NCI-H2107 (cell line): ENCODE results near the gene CNDP2.
A peak's percentile ranks its signal among the peaks of the same experiment; 100 is the strongest.

Experiments used
- DNase-seq: peaks from one replicate; lab custom pipeline; 2025; lab: John Stamatoyannopoulos, UW

Gene CNDP2

DNA sequence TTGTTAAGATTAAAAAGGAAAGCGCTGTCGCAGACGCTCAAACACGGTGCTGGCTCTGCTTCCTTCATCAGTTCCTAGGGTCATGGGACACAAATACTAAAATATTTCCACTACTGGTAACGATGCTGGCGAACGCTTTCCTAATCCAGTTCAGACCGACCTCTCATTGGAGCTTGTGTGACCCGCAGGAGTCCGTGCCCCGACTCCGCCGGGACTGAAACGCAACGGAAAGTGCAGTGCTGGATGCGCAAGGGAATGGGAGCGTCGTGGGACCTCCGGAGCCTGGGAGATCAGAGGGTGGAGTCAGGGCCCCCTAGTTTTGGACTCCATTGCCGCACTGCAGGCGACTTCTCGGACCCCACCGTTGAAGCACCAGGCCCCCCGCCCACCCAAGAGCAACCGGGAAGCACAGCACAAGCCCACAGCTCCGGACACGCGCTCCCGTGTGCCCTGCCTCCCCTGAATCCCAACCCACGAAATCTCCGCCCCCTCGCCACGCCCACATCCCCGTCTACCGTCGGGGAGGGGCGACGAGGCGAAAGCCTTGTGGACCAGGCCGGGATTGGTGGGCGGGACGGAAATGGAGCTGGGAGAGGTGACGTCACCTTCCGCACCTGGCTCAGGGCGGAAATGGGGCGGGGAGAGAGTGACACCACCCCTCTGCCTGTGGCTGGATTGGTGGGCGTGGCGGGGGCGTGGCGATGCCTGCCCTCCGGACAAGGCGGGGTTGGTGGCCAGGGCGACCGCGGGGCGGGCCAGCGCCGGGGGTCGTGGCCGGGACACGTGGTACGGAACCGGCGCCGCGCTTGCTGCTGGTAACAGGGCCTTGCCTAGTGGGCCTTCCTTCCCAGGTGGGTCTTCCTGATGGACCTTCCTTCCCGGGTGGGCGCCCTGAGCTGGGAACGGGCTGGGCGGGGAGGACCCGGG, at the start of gene CNDP2:
CNDP2 (plus strand) TSS at position 783 of the 927 bp plus-strand sequence. CDS start 3,611 bp downstream, outside the sequence.
- peak; percentile 98 for DNase-seq

DNA sequence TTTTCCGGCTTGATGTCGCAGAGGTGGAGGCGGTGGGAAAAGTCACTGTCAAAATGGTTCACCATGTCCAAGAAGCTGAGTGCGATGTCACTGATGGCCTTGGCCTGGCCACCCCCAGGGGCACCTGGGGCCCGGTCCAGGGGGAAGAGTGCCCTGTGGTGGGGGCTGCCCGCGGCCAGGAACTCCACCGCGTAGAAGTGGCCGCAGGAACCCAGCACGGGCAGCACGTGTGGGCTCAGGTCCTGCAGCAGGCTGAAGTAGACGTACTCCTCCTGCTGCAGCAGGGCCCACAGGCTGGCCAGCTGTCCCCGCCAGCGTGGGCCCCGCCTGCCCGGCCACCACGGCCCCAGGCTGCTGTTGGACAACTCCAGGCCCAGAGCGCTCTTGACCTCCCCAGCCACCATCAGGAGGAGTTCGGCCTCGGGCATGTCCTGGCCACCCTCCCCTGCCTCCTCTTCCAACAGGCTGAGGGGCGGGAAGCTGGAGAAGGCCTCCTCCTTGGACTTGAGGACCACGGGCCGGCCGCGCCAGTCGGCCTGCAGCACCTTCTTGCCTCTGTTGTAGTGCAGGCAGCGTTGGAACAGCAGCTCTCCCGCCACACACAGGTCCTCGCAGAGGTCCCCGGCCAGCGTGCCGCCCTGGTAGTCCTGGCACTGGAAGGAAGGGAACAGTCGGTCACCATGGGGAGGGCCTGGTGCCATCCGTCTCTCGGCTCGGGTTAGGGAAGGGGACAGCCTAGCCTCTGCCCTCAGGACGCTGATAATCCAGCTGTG, 49.3 kb upstream of the CNDP2 start:
- no peak for DNase-seq

DNA sequence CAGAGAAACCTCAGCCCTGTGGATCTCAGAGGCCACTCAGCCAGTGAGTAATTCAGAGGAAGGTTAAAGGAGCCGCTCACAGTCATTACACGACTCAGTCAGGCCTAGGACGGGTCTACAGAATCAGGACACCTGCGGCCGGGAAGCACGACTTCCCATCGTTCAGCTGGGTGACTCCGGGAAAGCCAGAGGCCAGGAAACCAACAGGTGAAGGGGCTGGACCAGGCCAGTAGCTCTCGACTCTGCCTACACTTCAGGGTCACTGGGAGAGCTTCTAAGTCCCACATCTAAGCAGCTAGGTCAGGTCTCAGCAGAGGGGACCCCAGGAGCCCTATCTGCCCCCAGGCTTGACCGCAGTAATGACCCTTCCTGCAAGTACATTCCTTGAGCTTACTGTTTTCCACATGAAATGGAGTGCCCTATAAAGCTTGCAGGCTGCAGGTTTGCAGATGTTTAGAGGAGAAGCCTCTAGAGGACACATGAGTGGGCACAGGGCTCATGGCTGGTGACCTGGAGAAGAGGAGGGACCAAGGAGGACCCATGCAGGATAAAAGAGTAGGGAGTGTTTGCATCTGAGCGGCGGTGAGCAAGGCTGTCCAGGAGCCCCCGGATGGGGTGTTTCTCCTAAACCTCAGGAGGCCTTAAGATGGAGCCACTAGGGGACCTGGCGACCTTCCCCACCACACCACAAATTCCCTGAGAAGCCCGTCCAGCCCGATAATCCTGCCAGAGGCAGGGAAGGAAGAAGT, 48.6 kb upstream of the CNDP2 start:
- no peak for DNase-seq

DNA sequence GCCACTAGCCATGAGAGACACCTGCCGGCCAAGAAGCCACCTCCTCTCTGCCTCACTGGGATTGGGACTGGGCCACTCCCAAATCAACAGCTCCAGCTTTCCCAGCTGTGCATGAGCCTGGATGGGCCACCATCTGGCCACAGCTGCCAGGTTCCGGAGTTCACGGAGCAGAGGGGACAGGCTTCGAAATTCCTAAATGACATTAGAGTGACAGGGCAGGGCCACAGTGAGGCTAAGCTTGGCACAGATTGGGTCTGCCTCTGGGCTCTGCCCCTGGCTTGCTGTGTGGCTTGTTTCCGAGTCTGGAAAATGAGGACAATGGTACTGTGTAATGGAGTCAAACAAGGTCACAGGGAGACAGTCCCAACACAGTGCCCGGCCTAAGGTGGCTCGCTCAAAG, 45.5 kb upstream of the CNDP2 start:
- DNase-seq, result no peak

DNA sequence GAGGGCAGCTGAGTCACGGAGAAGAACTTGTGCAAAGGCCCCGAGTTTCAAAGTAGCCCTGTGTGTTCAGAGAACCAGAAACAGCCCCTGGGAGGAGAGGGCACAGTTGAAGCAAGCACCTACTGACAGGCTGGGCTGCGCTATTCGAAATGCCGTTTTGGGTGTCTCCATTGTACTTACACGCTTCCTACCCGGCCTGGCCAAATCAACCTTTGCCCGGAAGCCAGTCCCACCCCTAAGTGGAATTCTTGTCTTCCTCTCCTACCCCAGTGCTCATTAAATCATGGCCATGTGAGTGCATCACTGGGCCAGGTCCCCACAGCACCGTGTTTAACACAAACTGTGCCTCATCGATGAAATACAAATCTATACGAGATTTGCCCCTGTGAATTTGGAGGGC, 45.0 kb upstream of the CNDP2 start:
- DNase-seq, result no peak

DNA sequence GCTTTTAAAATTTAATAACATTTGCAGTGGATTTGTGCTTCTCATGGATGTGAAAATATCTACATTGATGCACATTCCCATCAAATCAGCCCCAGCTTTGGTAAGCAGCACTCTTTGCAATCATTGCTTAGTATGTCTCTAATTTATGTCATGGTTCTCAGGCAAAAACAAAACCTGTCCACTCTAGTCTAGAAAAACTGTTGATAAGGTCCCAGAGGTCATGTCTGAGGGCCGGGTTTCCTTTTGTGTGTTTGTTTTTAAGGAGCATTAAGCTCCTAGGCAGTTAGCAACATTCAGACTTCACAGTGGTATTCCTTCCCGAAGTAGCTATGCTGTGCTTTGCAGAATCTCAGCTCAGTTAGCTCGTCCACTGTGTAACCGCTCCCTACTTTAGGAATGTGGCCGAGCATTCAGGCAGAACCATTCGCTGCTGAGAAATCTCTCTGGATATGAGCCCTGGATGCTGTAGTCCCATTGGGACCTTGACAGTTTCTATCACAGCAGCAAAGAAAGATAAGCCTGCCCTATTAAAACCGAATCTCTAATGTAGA, 43.1 kb upstream of the CNDP2 start:
- DNase-seq, result no peak

DNA sequence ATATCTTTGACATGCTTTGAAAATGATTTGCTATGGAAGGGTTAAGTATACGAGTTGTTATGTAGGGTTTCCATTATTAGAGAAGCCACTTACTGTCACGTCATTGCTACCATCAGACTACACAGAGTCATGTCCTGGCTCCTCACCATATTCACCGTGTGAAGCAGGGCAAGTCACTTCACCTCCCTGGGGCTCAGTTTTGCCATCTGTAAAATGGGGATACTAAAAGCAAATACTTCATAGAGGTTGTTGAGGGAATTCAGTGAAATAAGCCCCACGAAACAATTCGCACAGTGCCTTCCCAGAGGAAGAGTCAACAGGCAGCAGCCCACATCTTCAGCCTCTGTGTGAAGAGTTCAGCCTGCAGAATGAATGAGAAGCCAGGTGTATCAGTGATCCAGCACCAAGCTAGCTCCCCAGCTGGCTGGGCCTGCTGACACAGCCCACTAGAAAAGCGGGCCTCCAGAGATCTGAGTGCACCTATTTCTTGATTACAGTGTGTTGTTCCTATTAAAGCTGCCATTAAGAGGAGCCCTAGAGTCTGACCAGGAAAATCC, 42.4 kb upstream of the CNDP2 start:
- no peak for DNase-seq

DNA sequence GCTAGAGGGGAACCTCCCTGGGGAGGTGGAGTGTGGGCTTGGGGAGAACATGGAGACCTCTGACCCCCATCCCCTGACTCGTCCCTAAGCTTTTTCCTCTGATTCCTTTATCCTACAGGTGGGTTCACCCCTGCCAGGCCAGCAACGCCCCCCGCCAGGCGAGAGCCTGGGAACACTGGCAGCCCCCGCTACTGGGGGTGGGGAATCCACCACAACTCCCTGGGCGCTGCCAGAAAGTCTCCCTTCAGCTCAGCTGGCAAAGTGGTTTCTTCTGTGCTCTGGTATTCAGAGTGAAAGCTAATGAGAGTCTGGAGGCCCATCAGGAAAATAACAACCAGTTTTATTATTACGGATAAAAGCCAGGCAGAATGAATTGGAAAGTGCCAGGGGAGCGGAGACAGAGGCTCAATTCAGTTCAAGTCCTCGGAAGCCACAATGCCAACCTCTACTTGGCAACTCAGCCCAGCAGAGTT, 41.8 kb upstream of the CNDP2 start:
- no peak for DNase-seq

DNA sequence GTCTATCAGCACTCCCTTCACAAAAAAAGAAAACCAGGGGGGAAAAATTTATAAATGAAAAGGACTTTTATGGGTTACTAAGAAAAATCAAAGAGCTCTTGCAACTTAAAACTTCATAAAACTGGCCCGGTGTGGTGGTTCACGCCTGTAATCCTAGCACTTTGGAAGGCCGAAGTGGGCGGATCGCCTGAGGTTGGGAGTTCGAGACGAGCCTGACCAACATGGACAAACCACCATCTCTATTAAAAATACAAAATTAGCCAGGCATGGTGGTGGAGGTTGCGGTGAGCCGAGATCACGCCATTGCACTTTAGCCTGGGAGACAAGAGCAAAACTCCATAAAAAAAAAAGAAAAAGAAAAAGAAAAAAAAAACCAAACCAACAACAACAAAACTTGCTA, 40.8 kb upstream of the CNDP2 start:
- no peak for DNase-seq

DNA sequence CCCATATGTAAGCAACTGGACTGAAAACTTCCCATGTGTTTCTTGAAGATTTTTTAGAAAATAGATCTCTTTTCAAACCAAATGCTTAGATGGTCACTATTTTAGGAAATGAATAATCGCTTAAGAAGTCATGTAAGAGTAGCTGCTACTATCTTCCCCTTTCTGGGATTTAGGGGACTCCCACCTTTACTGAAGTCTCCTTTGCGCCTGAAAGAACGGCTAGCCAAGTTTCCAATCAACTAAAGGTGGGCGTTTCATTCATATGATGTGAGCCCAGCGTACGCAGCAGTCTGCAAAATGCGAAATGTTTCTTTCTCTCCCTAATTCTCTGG, 40.2 kb upstream of the CNDP2 start:
- no peak for DNase-seq

DNA sequence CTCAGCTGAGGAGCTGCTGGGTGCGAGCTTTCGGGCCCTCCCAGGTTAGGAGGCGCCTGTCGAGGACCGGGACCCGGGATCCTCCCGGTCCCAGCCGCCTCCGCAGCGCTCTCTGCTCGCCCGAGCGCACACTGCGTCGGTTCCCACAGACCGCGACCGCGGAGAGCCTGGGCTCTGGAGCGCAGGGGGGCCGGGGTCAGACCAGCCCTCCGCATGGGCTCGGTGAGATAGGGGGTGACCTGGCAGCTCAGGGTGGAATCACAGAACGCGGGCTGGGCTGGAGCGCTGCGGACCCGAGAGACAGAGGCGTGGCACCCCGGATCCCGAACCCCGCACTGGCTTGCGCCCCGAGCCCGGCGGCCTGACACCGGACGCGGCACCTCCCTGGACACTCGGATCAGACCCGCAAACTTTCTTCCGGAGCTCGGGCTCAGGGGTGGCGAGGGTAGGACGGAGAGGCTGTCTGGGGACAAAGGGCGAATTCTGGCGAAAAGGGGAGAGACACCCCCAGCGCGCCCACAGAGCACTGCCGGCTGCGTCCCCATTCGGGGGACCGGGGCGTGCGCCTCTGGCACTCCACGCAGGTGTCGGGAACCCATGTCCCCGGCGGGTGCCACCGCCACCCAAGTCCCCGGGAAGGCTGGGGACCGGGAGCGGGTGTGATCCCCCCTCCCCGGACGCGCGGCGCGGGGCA, 39.7 kb upstream of the CNDP2 start:
- DNase-seq, result no peak

DNA sequence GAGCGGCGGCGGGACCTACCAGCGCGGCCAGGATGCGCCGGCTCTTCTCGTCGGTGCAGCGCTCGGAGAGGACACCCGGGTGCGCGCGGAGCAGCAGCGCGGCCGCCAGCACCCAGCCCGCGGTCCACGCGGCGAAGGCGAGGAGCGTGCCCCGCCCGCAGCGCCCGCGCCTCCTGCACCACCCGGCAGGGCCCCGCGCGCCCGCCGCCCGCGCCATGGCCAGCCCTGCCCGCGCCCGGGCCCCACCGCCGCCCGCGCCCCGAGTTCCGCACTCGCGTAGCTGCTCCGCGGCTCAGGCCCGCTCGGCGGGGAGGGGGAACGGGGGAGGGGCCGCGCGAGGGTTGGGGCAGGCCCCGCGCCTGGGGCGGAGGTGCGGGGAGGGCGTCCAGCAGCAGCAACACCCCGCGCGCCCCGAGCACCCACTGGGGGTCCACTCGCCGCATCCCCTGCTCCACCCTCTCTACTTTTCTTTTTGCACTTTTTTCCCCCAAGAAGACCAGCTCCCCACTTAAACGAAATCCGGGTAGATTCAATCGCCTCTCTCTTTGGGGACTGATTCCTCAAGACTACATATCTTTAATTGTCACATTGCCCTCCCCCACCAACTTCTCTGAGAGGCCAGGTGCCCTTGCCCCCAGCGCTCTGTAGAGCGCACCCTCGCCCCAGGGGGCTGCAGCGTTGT, 39.0 kb upstream of the CNDP2 start, which contains the start of gene DIPK1C:
DIPK1C (minus strand) TSS at position 266 of the 682 bp plus-strand sequence; CDS start at position 217, 49 bp downstream.
- no peak for DNase-seq

DNA sequence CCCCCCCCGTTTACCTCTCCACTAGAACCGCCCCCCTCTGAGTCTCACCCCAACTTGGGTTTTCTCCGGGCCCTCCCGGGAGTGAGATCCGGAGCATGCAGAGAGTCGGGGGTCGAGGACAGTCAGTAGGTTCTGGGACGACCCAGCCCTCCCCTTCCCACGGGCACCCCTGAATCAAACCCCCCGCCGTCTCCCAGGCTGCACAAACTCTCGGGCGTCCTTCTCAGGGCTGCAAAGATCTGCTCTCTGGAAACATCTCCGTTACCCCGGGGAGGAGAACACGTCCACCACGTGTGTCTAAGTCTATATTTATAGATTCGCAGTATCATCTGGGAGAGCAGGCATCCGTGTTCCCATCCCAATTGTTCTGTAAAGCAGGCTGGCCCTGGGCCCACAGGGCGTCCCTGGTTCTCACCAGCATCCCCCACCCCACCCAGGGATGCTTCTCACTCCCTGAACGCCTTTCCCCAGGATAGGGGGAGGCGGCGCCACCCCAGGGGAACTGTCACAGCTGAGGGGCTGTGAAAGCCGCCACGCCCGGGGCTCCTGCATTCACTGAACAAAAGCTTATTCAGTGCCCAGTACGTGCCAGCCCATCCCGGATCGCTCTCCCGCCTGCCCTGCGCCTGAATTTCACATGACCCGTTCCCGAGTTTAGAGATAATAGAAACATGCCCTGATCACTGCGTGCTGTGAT, 38.3 kb upstream of the CNDP2 start:
- DNase-seq, result no peak

DNA sequence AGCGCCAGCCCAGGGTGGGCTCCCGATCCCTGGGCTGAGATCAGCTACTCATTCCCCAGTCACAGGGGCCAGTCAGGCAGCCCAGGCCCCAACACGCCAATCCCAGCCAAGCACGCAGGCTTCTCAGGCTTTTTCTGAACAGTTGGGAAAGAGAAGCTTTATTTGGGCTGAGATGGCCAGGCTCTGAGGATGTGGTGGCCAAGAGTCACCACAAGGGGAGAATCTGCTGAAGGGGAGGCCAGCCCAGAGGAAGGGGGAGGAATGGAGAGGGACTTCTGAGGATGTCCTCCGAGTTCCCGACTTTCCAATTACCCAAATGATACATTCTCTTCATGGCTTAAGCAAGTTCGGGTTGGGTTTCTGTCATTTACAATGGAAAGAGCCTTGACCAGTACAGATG, 36.3 kb upstream of the CNDP2 start:
- no peak for DNase-seq

DNA sequence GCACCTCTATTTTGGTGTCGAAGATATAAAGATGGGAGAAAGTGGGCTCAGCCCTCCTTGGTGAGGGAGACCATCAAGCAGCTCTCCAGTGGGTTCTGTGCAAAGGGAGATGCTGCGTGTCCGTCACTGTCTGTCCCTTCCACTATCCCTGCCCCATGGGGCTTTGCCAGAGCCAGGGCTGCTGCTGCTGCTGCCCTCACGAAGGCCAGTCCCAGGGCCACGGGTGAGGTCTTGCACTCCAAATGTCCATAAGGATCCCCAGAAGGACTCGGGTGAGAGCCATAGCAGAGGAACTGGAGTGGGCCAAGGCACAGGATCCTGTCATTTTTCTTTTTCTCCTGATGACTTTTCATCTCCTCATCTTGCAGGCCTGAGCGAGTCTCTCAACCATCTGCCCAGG, 35.3 kb upstream of the CNDP2 start:
- no peak for DNase-seq

DNA sequence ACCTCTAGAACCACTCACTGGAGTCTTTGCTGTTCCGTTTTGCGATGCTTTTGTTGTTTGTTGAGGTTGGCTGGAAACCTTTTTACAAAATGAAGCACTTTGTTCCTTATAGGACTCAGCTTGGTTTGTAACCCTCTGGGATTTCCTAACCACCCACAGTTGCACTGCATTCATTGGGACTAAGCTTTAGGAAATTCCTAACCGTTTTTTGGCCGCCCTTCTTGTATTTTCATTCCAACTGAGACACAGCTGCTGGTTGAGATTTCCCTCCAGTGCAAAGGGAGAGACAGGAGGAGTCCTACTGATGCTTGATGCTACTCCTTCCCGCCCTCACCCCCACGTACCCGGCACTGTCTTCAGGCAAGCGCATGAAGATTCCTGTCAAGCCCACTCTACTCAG, 32.9 kb upstream of the CNDP2 start:
- no peak for DNase-seq

DNA sequence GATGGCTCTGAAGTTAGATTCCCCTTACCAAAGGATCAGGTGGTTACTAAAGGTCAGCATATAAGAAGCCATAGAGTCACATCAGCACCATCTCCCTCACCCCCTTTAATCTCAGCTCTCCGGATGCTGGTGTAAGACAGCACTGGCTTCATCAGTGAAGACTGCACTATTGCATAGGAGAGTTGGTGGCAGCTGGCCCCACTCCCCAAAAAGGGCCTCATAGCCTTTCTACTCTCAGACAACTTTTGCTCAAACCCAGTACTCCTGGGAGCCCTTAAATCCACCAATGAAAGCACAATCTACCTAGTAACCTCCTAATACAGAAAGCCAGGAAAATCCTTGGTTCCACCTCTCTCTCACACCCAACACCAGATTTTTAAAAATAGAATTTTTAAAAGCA, 32.2 kb upstream of the CNDP2 start:
- no peak for DNase-seq

DNA sequence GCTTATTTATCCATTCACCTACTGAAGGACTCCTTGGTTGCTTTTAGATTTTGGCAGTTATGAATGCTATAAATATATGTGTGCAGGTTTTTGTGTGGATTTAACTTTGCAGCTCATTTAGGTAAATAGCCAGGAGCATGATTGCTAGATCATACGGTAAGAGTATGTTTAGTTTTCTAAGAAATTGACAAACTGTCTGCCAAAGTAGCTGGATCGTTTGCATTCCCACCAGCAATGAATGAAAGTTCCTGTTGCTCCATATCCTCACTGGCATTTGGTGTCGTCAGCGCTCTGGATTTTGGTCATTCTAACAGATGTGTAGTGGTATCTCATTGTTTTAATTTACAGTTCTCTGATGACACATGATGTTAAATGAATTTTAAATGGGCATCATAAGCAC, 30.4 kb upstream of the CNDP2 start:
- no peak for DNase-seq

DNA sequence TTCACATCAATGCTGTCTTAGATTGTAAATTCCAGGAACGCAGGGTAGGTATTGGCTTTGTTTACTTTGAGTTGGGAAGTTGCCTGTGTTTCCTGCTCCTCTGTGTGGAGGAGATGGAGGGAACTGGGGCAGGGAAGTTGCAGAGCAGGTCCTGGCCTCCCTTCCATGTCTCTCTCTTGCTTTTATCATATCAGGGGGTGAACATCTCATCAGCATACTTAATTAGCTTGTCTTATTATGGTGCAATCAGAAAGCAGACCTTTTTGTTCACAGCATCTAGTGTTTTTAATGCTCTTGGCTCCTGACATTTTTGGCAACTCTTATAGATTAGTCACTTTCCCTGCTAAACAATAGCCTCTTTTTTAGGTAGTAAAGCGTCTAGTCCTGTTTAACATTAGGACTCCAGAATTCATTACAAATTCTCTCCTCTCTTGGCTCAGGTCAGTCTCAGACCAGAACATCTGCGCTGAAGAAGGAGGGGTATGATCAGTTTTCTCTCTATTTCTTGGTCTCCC, 27.6 kb upstream of the CNDP2 start:
- no peak for DNase-seq

DNA sequence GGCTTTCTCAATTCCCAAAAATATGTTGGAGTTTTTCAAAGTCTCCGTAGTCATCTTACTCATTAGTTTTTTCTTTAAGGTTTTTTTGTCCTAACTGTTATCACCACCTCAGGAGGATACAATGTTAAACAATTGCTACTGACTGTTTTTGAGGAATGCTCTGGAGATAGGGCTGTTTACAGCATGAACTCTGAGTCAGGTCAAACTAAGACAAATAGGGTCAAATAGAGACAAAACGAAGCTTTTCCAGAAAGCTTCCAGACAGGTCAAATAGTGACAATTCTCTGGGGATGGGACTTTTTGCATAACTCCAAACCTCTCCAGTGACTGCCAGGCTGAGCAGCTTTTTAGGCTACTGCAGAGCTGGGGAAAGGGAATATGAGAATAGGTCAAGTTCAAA, 23.9 kb upstream of the CNDP2 start:
- DNase-seq, result no peak
